NCI-H2196 (cell line): ENCODE results near the gene ZNF444.
A peak's percentile ranks its signal among the peaks of the same experiment; 100 is the strongest.

Experiments
- DNase-seq: peaks from one replicate; lab custom pipeline; 2025; ENCODE audit not compliant: unreplicated experiment; lab: John Stamatoyannopoulos, UW

Gene ZNF444

DNA sequence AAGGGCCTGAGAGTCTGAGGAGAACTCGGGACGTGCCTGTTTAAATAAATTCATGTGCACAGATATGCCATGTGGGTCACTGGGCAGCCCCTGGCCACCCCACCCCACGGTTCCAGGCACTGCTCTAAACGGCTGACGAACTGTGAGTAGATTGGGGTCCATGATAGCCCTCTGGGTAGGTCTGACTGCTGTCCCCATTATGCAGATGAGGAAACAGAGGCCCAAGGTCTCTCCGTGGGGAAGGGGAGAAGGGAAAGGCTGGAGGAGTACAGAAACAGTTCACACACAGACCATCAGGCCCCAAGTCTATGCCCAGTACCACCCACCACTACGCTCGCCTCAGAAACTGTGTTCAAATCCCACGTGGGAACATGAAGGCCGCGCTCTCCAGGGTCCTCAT, 34.1 kb upstream of the ZNF444 start:
- DNase-seq: no peak

DNA sequence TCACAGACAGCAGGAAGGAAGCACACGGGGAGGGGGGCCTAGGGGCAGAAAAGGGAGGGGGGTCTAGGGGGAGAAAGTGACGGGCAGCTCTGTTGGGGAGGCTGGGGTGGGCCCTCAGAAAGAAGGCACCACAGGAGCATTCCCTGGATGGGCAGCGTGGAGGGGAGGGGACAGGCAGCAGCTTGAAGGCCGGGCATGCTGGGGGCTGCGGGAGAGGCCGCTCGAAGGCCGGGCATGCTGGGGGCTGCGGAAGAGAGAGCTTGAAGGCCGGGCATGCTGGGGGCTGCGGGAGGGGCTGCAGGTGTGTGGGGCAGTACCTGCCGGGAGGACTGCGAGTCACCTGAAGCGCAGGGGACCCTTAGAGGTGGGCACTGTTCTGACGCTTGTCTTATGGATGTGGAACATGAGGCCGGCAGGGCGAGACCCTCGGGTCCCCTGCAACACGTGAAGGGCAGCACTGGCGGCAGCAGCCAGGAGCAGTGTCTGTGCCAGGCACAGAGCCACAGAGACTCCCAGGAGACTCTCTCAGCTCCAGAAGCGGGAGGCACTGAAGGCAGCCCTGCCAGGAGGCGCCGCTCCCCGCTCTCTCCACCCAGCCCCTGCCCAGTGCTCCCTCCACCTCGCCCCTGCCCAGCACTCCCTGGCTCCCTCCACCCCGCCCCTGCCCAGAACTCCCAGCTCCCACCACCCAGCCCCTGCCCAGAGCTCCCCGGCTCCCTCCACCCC, 33.3 kb upstream of the ZNF444 start:
- no peak for DNase-seq

DNA sequence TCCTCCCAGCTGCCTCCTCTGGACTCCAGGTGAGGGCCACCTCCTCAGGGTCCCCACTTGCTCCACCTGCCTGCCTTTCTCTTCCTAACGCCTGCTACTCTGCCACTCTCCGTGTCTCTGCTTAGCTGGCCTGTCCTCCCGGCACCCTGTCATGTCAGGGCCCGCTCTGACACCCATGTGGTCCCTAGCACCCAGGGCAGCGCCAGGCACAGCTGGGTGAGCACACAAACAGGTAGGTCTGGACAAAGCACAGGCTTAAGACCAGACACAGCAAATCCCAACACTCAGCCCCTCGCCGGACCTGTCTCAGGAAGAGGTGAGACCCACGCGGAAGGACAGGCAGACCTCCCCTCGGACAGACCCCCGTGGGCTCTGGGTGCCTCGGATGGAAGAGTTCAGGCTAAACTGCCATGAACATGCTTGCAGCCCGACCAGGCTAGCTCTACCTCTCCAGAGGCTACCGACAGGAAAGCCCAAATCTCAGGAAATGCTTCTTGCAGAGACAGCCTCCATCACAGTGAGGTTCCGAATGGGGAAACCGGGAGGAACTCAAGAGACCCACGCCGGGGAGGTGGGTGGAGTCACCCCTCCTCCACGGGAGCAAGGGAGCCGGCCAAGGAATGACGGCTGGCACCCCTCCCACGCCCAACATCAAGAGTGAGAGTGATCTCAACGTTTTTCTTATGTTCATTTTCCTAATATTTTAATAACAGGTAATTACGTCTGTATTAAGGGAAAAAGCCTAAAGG, 32.5 kb upstream of the ZNF444 start:
- no peak for DNase-seq

DNA sequence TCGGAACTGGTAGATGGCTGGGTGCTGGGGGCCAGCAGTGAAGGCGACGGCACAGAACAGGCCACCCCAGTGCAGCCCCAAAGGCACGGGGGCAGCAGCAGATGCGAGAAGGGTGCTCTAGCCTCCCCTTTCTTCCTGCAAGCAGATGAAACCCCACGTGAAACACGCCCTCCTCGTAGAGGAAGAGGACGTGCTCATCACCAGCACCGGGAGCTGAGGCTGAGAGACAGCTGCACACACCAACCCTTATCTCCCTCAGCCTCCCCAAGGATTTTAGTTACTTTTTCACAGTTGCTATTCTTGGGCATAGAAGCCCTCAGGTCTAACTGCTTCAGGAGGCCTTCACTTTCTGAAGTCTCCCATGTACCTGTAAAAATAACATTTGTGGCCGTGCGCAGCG, 31.9 kb upstream of the ZNF444 start:
- no peak for DNase-seq

DNA sequence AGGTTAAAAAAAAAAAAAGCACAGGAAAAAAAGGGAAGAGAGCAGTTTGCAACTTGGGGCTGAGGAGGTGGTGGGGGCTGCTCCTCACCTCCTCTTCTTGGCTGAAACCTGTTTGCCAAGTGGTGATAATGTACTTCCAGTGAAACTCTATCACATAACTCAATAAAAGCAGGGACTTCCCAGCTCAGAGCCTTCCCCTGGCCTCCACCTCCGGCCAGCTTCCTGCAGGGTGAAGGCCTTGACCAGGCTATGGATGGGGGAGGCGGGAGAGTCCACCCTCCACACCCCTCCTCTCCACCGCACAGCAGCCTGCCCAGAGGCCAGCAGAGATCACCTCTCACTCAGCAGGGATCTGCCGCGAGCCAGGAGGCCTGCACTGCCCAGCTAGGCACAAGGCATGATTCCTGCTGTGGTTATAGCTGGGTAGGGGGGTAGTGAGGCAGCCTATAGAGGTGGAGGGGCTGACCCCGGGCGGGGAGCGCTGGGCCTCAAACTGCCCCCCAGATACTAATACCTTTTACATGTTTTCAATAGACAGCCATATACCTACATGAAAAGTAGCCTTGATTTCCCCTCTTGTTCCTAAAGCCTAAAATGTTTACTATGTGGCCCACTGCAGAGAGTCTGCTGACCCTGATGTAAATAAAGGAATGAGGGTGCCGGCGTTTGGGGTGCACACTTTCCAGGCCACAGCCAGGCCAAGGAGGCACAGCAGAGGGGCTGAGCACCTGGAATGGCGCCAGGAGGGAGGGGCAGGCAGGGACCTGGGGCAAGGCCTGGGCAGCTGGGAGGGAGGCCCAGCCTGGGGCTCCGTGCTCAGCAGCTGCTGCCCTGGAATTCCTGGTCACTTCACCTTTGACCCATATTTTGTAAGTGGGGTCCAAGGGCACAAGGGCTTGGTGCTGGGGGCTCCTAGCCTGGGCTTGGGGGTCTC, 30.3 kb upstream of the ZNF444 start:
- DNase-seq: peak; percentile 80

DNA sequence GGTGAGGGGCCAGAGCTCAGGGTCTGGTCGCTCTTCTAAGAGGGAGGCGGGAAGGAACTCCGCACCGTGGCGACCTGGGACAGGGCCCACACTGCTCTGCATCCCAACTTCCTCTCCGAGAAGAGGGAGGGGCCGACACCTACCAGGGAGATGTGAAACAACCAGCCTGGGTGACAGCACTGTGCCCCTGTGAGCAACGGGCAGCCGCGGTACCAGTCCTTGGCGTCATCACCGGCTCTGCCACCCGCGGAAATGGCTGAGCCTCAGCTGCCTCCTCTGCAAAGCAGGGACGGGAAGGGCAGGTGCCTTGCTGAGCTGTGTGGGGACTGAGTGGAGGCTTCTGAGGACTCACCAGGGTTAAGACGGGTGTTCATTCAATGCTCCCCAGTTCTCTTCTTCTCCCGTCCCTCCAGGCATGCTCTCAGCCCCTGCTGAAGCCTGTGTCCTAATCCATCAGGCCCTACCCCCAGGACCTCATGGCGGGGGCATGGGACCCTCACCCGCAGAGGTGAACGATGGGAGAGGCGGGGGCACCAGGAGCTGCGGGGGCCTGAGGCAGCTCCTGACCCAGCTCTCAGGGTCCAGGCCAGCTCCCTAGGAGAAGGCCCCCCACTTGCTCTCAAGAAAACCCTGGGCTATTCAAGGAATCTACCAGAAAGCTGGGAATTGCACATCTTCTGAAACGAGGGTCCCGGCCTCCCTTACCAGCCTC, 29.3 kb upstream of the ZNF444 start:
- DNase-seq: peak; percentile 27

DNA sequence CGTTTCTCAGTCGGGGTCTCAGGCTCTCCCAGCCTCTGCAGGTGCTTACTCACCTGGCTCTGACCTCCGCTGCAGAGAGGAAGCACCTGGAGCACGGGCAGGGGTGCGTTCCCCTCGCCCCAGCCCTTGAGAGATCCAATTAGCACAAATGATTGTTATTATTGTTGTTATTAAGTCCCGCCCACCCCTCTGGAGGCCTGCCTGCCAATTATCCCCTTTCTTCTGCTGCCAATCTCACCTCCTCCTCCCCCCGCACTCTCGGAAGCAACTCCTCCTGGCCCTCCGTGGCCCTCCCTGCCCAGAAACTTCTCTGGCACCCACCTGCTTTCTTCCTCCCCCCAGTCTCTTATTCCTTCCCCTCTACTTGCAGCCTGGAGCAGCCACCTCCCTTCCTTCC, 28.8 kb upstream of the ZNF444 start:
- no peak for DNase-seq

DNA sequence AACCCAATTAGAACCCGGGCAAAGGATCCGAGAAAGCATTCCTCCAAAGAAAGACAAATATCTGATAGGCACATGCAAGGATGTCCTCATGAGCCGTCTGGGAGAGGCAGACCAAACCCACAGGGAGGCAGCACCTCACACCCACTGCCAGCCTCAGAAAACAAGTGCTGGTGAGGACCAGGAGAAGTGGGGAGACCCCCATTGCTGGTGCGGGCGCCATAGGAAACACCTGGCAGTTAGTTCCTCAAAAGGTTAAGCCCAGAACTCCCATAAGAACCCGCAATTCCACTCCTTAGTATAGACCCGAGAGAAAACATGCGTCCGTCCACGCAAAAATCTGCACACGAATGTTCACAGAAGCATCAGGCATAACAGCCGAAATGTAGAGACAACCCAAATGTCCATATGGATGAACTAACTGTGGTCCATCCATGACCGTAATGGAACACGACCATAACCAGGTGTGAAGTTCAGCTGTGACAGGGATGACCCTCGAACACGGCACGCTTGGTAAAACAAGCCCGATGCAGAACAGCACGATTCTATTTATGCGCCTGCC, 27.9 kb upstream of the ZNF444 start:
- DNase-seq: no peak

DNA sequence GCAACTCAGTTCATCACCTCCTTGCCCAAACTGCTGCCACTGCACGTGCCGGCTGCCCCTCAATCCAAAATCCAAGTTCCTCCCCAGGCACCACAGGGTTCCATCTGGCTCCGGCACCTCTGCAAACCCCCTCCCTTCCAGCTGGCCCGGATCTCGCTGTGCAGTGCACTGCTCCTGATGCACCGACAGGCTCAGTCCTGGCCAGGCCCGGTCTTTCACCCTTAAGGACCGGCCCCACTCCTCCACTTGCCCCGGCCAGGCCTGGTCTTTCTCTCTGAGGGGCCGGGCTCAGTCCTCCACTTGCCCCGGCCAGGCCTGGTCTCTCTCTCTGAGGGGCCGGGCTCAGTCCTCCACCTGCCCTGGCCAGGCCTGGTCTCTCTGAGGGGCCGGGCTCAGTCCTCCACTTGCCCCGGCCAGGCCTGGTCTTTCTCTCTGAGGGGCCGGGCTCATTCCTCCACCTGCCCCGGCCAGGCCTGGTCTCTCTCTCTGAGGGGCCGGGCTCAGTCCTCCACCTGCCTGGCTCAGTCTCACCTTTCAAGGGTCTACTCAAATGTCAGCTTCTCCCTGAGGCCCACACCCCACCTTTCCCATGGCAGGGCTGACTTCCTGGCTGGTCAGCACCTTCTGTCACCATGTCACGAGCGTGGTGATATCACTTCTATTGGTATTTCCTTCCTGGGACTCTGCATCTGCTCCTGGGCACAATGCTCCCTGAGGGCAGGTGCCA, 26.9 kb upstream of the ZNF444 start:
- no peak for DNase-seq

DNA sequence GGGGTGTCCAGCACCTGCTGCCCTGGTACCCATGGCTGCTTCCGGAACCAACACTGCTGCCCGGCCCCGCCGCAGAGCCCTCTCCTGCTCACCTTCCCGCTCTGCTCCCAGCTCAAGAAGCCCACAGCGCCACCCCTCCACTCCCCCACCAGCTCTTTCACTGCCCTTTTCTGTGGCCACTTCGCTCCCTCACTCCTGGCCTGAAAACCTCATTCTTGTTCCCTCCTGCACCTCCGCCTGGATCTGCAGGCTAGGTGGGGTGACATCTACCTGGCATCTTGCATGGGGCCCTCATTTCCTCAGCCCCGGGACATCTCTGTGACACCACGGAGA, 26.3 kb upstream of the ZNF444 start:
- no peak for DNase-seq

DNA sequence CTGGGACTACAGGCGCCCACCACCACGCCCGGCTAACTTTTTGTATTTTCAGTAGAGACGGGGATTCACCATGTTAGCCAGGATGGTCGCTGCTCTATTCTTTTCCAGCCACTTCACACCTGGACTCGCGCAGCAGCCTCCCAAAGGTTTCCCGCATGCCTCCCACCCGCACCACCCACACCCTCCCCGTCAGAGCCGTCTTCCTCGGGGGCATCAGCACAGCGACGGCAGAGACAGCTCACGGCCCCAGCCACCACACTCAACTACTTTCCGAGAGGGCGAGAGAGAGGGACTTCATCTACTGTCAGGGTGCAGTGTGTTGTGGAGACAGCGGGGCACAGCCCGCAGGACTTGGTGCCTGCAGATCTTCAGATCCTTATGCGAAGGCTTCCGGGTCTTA, 25.6 kb upstream of the ZNF444 start:
- DNase-seq: no peak

DNA sequence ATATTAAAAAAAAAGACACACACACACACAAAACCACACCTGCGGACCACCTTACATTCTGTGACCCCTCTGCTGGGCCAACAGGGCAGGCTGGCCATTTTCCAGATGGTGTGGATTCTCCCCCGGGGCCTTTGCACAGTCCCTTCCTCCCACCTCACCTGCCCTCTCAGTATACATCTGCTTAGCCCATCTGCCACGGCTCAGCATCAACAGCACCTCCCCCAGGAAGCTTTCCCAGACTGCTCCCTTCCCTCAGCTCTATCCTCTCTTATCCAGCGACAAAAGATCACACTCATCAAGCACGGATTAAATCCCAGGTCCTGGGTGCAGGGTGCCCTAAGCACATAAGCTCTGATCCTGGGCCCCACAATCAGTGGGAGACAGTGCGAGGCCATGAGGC, 24.5 kb upstream of the ZNF444 start:
- DNase-seq: no peak

DNA sequence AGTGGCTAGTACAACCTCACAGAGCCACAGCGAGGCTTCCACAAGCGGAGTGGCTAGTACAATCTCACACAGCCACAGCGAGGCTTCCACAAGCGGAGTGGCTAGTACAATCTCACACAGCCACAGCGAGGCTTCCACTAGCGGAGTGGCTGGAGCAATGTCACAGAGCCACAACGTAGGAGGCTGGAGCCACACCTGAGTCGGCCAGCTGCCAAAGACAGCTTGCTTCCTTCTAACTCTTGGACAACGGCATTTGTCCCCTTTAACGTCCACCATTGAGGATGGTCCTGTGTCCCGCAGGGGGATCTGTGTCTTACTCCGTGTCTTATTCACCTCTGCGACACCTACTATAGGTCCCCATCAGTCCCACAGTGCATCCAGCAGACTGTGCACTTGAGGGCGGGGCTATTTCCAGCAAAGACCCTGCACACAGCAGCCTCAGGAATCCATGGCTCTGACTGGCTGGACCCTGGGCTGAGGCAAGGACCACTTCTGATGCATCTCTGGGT, 23.7 kb upstream of the ZNF444 start:
- no peak for DNase-seq

DNA sequence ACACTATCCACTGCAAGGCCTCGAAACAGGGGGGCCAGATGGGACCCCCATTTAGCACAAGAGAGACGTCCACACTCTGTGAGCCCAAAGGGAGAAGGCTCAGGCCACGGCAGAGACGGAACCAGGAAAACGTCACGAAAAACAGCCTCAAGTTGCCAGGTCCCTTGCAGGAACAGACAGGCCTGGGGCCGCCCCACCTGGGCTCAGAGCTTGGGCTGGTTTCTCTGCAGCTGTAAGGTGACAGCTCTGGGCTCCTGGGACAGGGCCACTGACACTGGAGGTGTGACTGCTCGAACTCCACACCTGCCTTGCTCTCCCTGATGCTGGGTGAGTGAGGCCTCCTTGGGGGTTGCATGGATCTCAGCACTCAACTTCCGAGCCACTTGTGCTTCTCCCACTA, 23.2 kb upstream of the ZNF444 start:
- no peak for DNase-seq

DNA sequence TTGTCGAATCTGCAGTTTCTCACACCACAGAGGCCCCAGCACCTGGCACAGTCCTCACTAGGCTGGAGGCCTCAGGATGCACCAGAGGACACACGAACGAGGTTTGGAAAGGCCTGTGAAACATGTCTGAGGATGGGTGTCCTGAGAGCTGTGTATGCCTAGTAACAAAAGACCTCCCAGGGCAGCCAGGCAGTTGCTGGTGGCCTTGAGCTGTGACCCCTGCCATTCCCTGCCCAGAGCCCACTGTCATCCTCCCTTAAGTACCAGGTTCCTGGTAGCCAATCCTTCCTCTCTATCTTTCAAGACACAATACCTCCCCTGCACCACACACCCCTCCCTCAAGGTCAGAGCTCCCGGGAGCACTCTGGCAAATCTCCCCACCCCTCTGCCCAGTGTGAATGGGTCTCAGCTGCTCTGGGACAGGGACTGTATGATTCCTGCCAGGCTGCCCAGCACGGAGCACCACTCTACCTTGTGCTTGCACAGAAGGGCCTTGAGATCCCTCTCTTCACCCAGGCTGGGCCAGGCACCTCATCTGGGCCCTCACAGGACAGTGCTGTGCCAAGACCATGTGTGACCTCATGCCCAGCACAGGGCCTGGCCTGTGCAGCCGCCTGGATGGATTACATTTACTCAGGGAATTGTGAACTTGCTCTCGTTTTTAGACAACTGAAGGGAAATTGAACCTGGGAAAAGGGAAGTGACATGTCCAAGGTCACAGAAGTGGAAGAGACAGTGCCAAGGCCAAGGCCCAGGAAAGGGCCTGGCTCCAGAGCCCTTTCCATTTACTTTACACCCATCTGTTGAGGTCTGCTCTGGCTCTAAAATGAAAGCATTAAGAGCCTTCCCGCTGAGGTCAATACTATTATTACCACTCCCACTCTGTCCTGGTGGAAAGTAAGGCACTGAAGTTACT, 22.2 kb upstream of the ZNF444 start:
- no peak for DNase-seq

DNA sequence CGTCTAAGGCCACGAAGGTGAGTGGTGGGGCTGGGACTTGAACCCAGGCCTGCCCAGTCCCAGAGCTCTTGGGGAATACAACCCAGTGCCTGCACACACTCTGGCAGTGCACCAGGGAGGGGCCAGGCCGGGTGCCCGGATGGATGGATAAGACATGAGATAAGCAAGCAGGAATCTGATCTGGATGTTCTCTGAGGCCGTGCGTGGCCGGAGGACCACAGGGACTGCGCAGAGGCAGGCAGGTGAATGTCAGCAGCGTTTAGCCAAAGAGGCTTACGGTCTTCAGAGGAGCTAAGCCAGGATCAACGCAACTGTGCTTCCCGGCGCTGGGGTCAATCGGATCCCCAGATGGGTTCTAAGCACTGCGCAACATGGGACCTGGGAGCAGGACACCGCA, 21.5 kb upstream of the ZNF444 start:
- DNase-seq: peak; percentile 10

DNA sequence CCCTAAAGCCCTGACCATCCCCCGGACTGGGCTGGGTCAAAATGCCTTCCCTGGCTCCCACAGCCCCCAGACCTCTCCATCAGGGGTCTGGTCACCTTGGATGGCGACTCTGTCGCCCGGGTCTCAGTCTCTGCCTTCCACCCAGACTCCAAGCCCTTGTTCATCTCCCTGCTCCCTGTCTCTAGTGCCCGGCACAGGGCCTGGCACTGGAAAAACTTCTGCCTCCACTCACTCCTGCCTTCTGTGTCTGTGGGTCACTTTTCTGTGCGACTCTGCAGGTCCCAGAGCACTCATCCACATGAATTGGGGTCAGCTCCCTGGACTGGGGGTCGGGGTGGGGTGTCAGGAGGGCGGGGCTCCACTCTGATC, 21.1 kb upstream of the ZNF444 start:
- no peak for DNase-seq

DNA sequence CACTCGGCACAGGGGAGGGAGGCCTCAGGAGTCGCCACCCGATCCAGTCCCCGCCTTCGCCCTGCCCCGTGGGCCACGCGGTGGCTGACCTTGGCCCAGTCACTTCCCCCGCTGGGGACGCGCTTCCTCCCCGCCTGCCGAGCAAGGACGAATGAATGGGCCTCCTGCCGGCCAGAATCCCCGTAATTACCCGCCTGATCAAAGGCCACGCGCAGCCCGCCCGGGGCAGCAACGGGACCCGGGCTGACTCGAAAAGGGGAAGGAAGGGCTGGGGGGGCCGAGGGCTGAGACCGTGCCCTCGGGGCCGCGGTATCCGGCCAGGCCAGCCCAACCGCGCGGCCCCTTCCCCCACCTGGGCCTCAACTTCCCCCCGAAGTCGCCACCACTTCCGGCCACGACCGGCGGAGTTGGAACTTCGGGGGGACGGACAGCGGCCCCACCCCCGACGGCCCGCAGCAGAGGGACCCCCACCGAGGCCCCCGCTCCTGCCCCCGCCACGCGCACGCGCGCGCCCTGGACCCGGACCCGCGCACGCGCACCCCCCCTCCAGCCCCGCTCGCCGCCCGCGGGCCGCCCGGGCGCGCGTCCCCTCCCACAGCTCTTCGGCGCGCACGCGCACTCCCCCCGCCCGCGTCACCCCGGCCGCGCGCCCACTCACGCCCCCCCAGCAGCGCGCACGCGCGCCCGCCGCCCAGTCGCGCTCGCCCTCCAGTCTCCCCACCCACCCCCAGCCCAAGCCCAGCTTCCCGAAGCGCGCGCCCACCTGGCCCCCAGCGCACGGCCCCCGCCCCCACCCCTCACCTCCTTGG, 20.5 kb upstream of the ZNF444 start:
- peak; percentile 81 for DNase-seq
